COLO829 (cell line): Measurements from ENCODE around the gene NT5C.
A peak's percentile ranks its signal among the peaks of the same experiment; 100 is the strongest.

Experiments used
- DNase-seq: peaks from one replicate; pipeline ENCODE4 v3.0.0; 2012; ENCODE audit warnings: low spot score

The NT5C gene

GRCh38 chr17:75115555-75115954, 16.0 kb downstream of the NT5C start:
- no peak for DNase-seq

- no peak for DNase-seq
Measured at GRCh38 chr17:75114552-75115314, 16.8 kb downstream of the NT5C start.

GRCh38 chr17:75113798-75114551, 17.6 kb downstream of the NT5C start:
- DNase-seq = peak; percentile 79

- DNase-seq = no peak
Measured at GRCh38 chr17:75111777-75112335, 19.7 kb downstream of the NT5C start.

- no peak for DNase-seq
Measured at GRCh38 chr17:75110234-75110937, 21.2 kb downstream of the NT5C start.

GRCh38 chr17:75109407-75110233, 21.9 kb downstream of the NT5C start, which contains the start of gene ARMC7:
ARMC7 (plus strand) TSS chr17:75109969; CDS start chr17:75110289, 320 bp downstream.
- peak; percentile 96 for DNase-seq

- DNase-seq = no peak
Measured at GRCh38 chr17:75109046-75109406, 22.5 kb downstream of the NT5C start.

GRCh38 chr17:75108193-75108592, 23.3 kb downstream of the NT5C start:
- DNase-seq = no peak

- DNase-seq = no peak
Measured at GRCh38 chr17:75105126-75106080, 26.1 kb downstream of the NT5C start.

GRCh38 chr17:75103601-75104554, 27.7 kb downstream of the NT5C start:
- no peak for DNase-seq

- no peak for DNase-seq
Measured at GRCh38 chr17:75102385-75102821, 29.1 kb downstream of the NT5C start.

GRCh38 chr17:75099881-75100595, 31.5 kb downstream of the NT5C start:
- no peak for DNase-seq

GRCh38 chr17:75098861-75099260, 32.7 kb downstream of the NT5C start:
- DNase-seq = no peak

- no peak for DNase-seq
Measured at GRCh38 chr17:75097865-75098264, 33.7 kb downstream of the NT5C start.

- DNase-seq = no peak
Measured at GRCh38 chr17:75096082-75096625, 35.4 kb downstream of the NT5C start.

- DNase-seq = no peak
Measured at GRCh38 chr17:75094871-75095399, 36.6 kb downstream of the NT5C start.

- DNase-seq = no peak
Measured at GRCh38 chr17:75093548-75094158, 37.9 kb downstream of the NT5C start.
